HG03095 (cell line): ENCODE results near the gene WNT5B.

Experiments
- ATAC-seq: cut with Tn5 transposase; IDR thresholded peaks from one replicate; pipeline ENCODE4 v1.9.1; 2021; ENCODE audit warnings: moderate library complexity; ENCODE audit not compliant: unreplicated experiment

WNT5B gene

GRCh38 chr12:1628666-1629337 lies at the start of gene WNT5B:
WNT5B (plus strand) TSS chr12:1629231; CDS start chr12:1631355, 2,124 bp downstream.
- ATAC-seq: no peak

- no peak for ATAC-seq
These were observed 49.2 kb upstream of the WNT5B start for GRCh38 chr12:1579651-1580435.

GRCh38 chr12:1580526-1580925 lies 48.5 kb upstream of the WNT5B start:
- ATAC-seq: no peak

- no peak for ATAC-seq
These were observed 46.9 kb upstream of the WNT5B start for GRCh38 chr12:1581973-1582708.

GRCh38 chr12:1582709-1583050 lies 46.4 kb upstream of the WNT5B start:
- ATAC-seq: no peak

GRCh38 chr12:1583421-1584078 lies 45.5 kb upstream of the WNT5B start:
- ATAC-seq: peak; percentile 56

GRCh38 chr12:1584326-1584725 lies 44.7 kb upstream of the WNT5B start:
- no peak for ATAC-seq

GRCh38 chr12:1587927-1588574 lies 41.0 kb upstream of the WNT5B start:
- no peak for ATAC-seq

GRCh38 chr12:1588575-1588947 lies 40.5 kb upstream of the WNT5B start:
- ATAC-seq: no peak

GRCh38 chr12:1590221-1590979 lies 38.6 kb upstream of the WNT5B start:
- no peak for ATAC-seq

- no peak for ATAC-seq
These were observed 38.0 kb upstream of the WNT5B start for GRCh38 chr12:1591034-1591433.

- ATAC-seq: no peak
These were observed 37.5 kb upstream of the WNT5B start for GRCh38 chr12:1591543-1591942.

GRCh38 chr12:1592444-1593173 lies 36.4 kb upstream of the WNT5B start:
- no peak for ATAC-seq

- peak; percentile 33 for ATAC-seq
These were observed 35.6 kb upstream of the WNT5B start for GRCh38 chr12:1593174-1594005.

GRCh38 chr12:1594006-1594260 lies 35.1 kb upstream of the WNT5B start:
- peak; percentile 42 for ATAC-seq

GRCh38 chr12:1594261-1595025 lies 34.6 kb upstream of the WNT5B start, which contains the start of gene FBXL14:
FBXL14 (minus strand) TSS chr12:1594581; CDS start chr12:1594066, 515 bp downstream.
- ATAC-seq: peak; percentile 40

- ATAC-seq: no peak
These were observed 33.9 kb upstream of the WNT5B start for GRCh38 chr12:1595026-1595561.
